Measurements from ENCODE around the gene CLOCK.

GRCh38 chr4:55378617-55379467 lies 167.9 kb downstream of the CLOCK start:
- no peak for TF ChIP-seq CTCF (IDR thresholded peaks at IDR 0.05)
- no peak for TF ChIP-seq POLR2A (IDR thresholded peaks at IDR 0.05)

Data from adrenal gland (tissue), 5 donors.